ENCODE results near the gene CCDC102B.
"Not testable (repeated sequence)": the region's sequence is repeated elsewhere in the genome, so short reads cannot be mapped to it uniquely, and the experiment has no call there.

CCDC102B gene

GRCh38 chr18:68797871-68798270, at the start of gene CCDC102B:
TSS of gene CCDC102B (plus strand) at chr18:68798080. CDS start at chr18:68836764, 38,684 bp downstream.
- DNase-seq (ENCODE audit: low read depth): peak; percentile 62

- DNase-seq (ENCODE audit: low read depth): no peak
Measured at GRCh38 chr18:68757126-68757525, 40.8 kb upstream of the CCDC102B start.

GRCh38 chr18:68759308-68759707, 38.6 kb upstream of the CCDC102B start:
- DNase-seq (ENCODE audit: low read depth): no peak

GRCh38 chr18:68763083-68763482, 34.8 kb upstream of the CCDC102B start:
- peak; percentile 57 for DNase-seq (ENCODE audit: low read depth)

GRCh38 chr18:68764016-68764415, 33.9 kb upstream of the CCDC102B start:
- no peak for DNase-seq (ENCODE audit: low read depth)

GRCh38 chr18:68766433-68766832, 31.4 kb upstream of the CCDC102B start:
- DNase-seq (ENCODE audit: low read depth): no peak

GRCh38 chr18:68769461-68769860, 28.4 kb upstream of the CCDC102B start:
- DNase-seq (ENCODE audit: low read depth): no peak

GRCh38 chr18:68772268-68772667, 25.6 kb upstream of the CCDC102B start:
- no peak for DNase-seq (ENCODE audit: low read depth)

GRCh38 chr18:68778280-68778886, 19.5 kb upstream of the CCDC102B start:
- no peak for DNase-seq (ENCODE audit: low read depth)

- no peak for DNase-seq (ENCODE audit: low read depth)
Measured at GRCh38 chr18:68779169-68779568, 18.7 kb upstream of the CCDC102B start.

- DNase-seq (ENCODE audit: low read depth): no peak
Measured at GRCh38 chr18:68780802-68781635, 16.9 kb upstream of the CCDC102B start.

GRCh38 chr18:68783506-68783905, 14.4 kb upstream of the CCDC102B start:
- no peak for DNase-seq (ENCODE audit: low read depth)

GRCh38 chr18:68784071-68784470, 13.8 kb upstream of the CCDC102B start:
- no peak for DNase-seq (ENCODE audit: low read depth)

GRCh38 chr18:68790290-68790689, 7.6 kb upstream of the CCDC102B start:
- DNase-seq (ENCODE audit: low read depth): not testable (repeated sequence)

GRCh38 chr18:68791801-68792200, 6.1 kb upstream of the CCDC102B start:
- DNase-seq (ENCODE audit: low read depth): no peak

- no peak for DNase-seq (ENCODE audit: low read depth)
Measured at GRCh38 chr18:68793951-68794350, 3.9 kb upstream of the CCDC102B start.

- DNase-seq (ENCODE audit: low read depth): peak; percentile 44
Measured at GRCh38 chr18:68796936-68797690, 767 bp upstream of the CCDC102B start.

GRCh38 chr18:68800075-68800474, 2.2 kb downstream of the CCDC102B start:
- DNase-seq (ENCODE audit: low read depth): no peak

GRCh38 chr18:68803356-68803755, 5.5 kb downstream of the CCDC102B start:
- peak; percentile 74 for DNase-seq (ENCODE audit: low read depth)

- DNase-seq (ENCODE audit: low read depth): no peak
Measured at GRCh38 chr18:68817584-68817983, 19.7 kb downstream of the CCDC102B start.

GRCh38 chr18:68818584-68818983, 20.7 kb downstream of the CCDC102B start:
- no peak for DNase-seq (ENCODE audit: low read depth)

GRCh38 chr18:68822926-68823325, 25.0 kb downstream of the CCDC102B start:
- no peak for DNase-seq (ENCODE audit: low read depth)

- no peak for DNase-seq (ENCODE audit: low read depth)
Measured at GRCh38 chr18:68826121-68826520, 28.2 kb downstream of the CCDC102B start.
